ENCODE results near the gene CALN1.

The CALN1 gene

GRCh38 chr7:71754828-71755227, 657.3 kb downstream of the CALN1 start:
- TF ChIP-seq TAF1 (IDR thresholded peaks at IDR 0.05; ENCODE audit: borderline replicate concordance, insufficient read depth, low read length) (no peak), REST (IDR thresholded peaks at IDR 0.05; ENCODE audit: insufficient read depth in 1 of 2, low read depth in 2 of 2, low read length in 2 of 2) (no peak), POLR2AphosphoS5 (IDR thresholded peaks at IDR 0.05; ENCODE audit: low read depth, low read length) (no peak), SIN3A (IDR thresholded peaks at IDR 0.05; ENCODE audit: borderline replicate concordance, insufficient read depth, low read length) (no peak), FOXP2 (optimal IDR thresholded peaks at IDR 0.05; ENCODE audit: borderline replicate concordance, extremely low read depth, extremely low read length, insufficient read depth) (no peak)

GRCh38 chr7:71753956-71754664, 658.0 kb downstream of the CALN1 start:
- TF ChIP-seq SIN3A (IDR thresholded peaks at IDR 0.05; ENCODE audit: borderline replicate concordance, insufficient read depth, low read length) (no peak), POLR2AphosphoS5 (IDR thresholded peaks at IDR 0.05; ENCODE audit: low read depth, low read length) (no peak), REST (IDR thresholded peaks at IDR 0.05; ENCODE audit: insufficient read depth in 1 of 2, low read depth in 2 of 2, low read length in 2 of 2) (no peak), FOXP2 (optimal IDR thresholded peaks at IDR 0.05; ENCODE audit: borderline replicate concordance, extremely low read depth, extremely low read length, insufficient read depth) (no peak), TAF1 (IDR thresholded peaks at IDR 0.05; ENCODE audit: borderline replicate concordance, insufficient read depth, low read length) (no peak)

- TF ChIP-seq SIN3A (IDR thresholded peaks at IDR 0.05; ENCODE audit: borderline replicate concordance, insufficient read depth, low read length) (no peak), POLR2AphosphoS5 (IDR thresholded peaks at IDR 0.05; ENCODE audit: low read depth, low read length) (no peak), REST (IDR thresholded peaks at IDR 0.05; ENCODE audit: insufficient read depth in 1 of 2, low read depth in 2 of 2, low read length in 2 of 2) (no peak), FOXP2 (optimal IDR thresholded peaks at IDR 0.05; ENCODE audit: borderline replicate concordance, extremely low read depth, extremely low read length, insufficient read depth) (no peak), TAF1 (IDR thresholded peaks at IDR 0.05; ENCODE audit: borderline replicate concordance, insufficient read depth, low read length) (no peak)
Measured at GRCh38 chr7:71753236-71753635, 658.9 kb downstream of the CALN1 start.

- TF ChIP-seq FOXP2 (optimal IDR thresholded peaks at IDR 0.05; ENCODE audit: borderline replicate concordance, extremely low read depth, extremely low read length, insufficient read depth) (no peak), REST (IDR thresholded peaks at IDR 0.05; ENCODE audit: insufficient read depth in 1 of 2, low read depth in 2 of 2, low read length in 2 of 2) (no peak), SIN3A (IDR thresholded peaks at IDR 0.05; ENCODE audit: borderline replicate concordance, insufficient read depth, low read length) (no peak), TAF1 (IDR thresholded peaks at IDR 0.05; ENCODE audit: borderline replicate concordance, insufficient read depth, low read length) (no peak), POLR2AphosphoS5 (IDR thresholded peaks at IDR 0.05; ENCODE audit: low read depth, low read length) (no peak)
Measured at GRCh38 chr7:71752171-71752935, 659.8 kb downstream of the CALN1 start.
